Hippocampal formation (tissue), 2 donors: ENCODE results near the gene ABLIM2.
A peak's percentile ranks its signal among the peaks of the same experiment; 100 is the strongest.

Experiments used
- DNase-seq, 2 donors: peaks; one replicate each; lab custom pipeline; 2025; lab: John Stamatoyannopoulos, UW

Gene ABLIM2

GRCh38 chr4:8157944-8158709 is 486 bp downstream of the ABLIM2 start:
- DNase-seq = no peak

GRCh38 chr4:8157496-8157895 is 1.1 kb downstream of the ABLIM2 start:
- no peak for DNase-seq

- DNase-seq = no peak
Measured at GRCh38 chr4:8156617-8157016, 2.0 kb downstream of the ABLIM2 start.

- DNase-seq = no peak
Measured at GRCh38 chr4:8155660-8156421, 2.8 kb downstream of the ABLIM2 start.

DNA sequence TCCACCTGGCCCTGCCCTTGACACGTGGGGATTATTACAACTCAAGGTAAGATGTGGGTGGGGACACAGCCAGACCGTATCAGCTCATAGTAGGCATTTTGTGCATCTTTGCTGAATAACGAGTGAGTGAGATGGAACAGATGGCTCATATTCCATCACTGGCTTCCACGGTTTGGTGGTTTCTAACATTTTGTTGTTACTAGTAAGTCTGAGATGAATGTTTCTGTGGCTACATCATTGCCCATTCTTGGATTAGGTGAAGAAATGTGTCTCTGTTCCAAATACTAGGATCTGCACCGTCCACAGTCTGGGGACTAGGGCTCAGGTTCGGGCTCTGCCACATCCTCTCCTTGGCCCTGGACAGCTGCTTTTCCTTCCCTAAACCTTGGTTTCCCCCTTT is 3.6 kb downstream of the ABLIM2 start:
- no peak for DNase-seq

- no peak for DNase-seq
Measured at GRCh38 chr4:8153441-8153840, 5.2 kb downstream of the ABLIM2 start.

DNA sequence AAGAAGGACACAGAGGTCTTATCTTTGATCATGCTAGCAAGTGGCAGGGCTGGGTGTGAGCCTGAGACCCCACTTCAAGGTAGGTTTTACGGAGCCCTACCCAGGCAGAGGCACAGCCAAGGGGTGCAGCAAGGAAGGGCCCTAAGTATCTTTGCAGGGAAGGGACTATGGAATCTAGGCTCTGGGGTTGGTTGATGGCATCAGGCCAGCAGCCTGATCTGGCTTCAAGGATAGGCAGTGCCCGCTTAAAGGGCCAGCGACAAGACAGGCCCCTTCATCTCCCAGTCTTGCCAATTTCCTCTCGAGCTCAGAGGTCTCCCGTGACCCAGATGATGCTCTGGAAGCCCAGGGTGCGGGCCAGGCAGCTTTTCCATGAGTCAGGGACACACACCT is 5.8 kb downstream of the ABLIM2 start:
- DNase-seq = no peak

DNA sequence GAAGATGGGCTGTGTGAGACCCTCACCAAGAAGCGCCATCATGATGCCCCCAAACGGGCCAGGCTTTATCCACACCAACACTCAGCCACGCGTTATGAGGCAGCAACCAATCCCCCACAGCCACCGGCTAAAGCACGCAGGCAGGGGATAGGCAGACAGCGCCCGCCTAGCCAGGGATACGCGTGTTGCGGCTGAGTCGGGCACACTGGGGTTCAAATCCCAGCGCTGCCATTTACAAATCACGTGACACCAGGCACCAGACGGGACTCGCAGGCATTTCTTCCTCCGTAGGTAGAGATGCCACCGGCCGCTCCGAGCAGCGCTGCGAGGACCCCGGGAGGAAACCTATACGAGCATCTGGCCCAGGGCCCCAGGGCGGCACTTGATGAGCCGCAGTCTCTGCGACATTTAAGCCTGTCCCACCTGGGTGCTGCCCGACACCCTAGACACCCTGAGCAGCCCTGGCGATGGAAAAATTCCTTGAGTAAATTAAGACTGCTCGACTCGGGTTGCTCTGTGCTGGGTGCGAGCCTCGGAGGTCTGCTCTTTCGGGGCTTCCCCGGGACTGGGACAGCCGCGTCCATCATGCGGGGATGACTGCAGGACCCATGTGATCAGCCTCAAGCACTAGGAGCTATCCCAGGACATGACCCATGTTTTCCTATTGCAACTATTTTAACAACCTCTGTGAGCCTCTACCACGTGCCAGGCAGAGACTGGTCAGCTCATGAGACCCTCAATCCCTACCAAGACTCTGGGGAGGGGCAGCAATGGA is 6.3 kb downstream of the ABLIM2 start:
- DNase-seq = no peak

DNA sequence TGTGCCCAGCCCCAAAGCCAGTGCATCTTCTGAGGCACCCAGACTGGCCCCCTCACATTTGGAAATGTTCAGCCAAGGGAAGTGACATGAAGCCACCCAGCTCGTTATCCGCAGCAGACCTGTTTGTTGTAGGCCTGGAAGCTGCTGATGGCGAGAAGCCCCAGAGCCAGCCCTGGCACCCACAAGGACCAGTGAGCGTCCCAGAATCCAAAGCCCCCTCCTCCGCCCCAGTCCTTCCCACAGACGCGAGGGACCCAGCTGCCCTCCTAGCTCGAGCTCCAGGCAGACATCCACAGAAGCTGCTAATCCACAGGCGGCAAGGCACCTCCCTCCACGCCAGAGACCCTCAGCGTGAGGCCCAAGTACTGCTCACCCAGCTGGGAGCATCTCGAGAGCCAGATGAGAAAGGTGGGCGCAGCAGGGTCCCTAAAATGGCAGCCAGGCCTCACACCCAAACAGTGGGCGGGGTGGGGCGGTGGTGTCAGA is 7.4 kb downstream of the ABLIM2 start:
- no peak for DNase-seq

DNA sequence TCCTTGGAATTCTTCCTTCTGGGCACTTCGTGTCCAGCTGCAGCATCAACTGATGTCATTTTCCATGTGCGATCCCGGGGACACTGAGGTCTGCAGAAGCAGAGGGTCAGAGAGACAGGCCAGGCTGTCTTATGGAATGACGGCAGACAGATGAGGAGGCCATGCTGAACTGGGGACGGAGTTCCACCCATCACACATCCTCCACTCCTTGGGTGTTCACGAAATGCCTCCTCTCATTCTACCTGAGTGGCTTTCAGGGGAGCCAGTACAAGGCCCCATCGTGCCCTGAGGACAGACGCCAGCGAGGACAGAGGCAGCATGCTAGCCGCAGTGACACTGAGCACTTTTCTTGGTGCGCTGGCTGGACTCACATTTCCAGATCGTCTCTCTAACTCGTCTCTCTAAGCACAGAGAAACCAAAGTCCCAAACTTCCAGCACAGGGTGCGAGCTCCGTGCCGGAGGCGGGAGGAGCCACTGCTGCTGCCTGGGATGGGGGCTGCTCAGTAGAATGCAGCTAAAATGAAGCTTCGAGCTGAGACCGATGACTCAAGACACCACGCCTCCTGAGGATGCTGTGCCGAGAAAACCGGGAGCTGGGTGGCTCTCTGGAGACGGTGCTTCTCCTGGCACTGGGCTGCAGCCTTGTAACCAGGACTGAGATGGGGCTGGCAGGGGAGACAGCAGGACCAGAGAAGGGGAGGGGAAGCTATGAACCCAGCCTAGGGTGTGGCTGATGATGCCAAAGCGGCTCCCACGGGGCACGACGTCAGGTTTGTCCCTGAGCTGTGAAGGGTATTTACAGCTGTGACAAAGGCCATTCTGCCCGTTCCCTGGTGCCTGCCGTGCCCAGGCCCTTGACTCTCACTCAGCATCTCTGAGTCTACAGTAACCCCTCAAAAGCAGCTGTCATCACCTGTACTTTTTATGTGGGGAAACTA is 8.2 kb downstream of the ABLIM2 start:
- no peak for DNase-seq

GRCh38 chr4:8149664-8150063 is 8.9 kb downstream of the ABLIM2 start:
- no peak for DNase-seq

GRCh38 chr4:8148785-8149435 is 9.7 kb downstream of the ABLIM2 start:
- no peak for DNase-seq

GRCh38 chr4:8148159-8148558 is 10.5 kb downstream of the ABLIM2 start:
- DNase-seq = no peak

DNA sequence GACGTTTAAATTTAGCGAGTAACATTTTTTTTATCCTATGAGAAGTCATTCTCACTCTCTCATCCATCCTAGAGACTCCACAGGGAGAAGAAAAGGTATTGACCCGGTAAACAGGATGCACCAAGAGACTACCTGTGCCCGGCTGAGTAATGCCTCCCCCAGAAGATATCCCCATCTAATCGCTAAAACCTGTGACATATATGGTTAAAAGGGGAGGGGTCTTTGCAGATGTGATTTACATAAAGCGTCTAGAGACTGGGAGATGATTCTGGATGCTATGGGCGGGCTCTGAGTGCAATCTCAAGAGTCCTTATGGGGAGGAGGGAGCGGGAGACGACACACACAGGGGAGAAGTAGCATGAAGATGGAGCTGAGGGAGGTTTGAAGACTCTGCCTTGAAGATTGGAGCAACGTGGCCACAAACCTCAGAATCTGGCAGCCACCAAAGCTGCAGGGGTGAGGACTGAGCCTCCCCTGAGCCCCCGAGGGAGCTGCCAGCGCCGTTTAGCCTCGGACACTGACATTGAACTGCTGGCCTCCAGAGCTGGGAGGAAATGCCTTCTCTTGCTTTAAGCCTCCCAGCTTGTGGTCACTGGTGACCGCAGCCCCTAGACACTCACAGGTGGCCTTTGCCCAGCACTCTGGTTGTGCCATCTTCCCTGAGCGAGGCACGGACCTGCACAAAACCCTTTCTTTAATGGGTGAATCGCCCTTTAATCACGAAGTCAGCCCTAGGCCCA is 11.2 kb downstream of the ABLIM2 start:
- DNase-seq = no peak

GRCh38 chr4:8146157-8146556 is 12.5 kb downstream of the ABLIM2 start:
- no peak for DNase-seq

- DNase-seq = peak in 1 of 2 donors; percentile 22
Measured at GRCh38 chr4:8144359-8144758, 14.3 kb downstream of the ABLIM2 start.

DNA sequence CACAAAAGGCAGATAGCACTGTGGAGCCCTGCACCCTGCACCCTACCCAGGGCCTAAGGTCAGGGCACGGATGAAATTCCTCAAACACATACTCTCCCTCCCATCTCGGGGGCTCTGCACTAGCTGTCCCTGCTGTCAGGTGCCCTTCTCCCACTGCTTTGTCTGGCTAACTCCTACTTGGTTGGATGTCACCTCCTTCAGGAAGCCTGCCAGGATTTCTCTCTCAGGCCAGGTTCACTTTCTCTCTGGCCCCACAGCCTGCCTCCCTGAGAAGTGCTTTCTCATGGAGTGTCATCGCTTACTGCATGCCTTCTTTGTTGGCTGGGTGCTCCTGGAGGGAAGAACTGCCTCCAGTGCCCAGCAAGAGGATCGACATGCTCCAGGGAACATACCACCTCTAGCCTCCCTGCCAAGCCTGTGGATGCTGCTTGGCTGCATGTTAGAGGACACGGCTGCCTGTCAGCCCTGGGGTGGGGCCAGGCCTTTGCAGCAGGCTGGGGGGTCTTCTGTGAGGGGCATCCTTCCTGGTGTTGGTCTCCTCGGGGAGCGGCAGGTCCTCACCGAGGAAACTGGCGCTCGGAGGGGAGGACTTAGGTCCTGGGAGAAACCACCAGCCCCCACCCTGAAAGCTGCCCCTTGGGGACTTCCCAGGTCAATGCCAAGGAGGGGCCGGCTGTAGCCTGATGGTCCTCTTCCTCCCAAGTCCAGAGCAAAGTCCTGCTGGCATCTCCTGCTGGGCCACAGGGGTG is 15.0 kb downstream of the ABLIM2 start:
- DNase-seq = no peak

- DNase-seq = no peak
Measured at GRCh38 chr4:8142556-8142955, 16.1 kb downstream of the ABLIM2 start.

DNA sequence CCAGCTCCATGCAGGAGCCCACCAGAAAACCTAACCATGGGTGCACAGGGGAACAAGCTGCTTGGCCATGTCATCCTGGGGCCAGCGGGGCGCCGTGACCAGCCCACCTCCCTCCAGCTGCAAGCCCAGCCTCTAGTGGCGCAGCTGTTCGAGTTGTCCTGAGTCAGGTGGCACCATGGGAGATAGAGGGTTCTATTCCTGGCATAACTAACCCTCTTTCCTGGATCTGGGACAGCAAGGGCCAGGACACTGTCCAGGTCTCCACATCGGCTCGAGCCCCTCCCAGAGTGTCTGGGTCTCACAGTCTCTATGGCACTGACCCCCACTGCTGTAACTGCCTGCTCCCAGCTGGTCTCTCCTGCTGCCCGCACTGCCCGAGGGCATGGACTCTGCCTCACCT is 16.7 kb downstream of the ABLIM2 start:
- DNase-seq = no peak
